Nephron (organoid): ENCODE data around the gene RPL37.
"Not testable (repeated sequence)": the region's sequence is repeated elsewhere in the genome, so short reads cannot be mapped to it uniquely, and the experiment has no call there.

ENCODE experiments used
- H3K27ac Mint-ChIP-seq, 3 experiments: 2 replicates each; pipeline ENCODE4 v1.8.0; 2020; ENCODE audit warnings: mixed read lengths in 3 of 3, mild to moderate bottlenecking in 2 of 3, moderate library complexity in 1 of 3
- H3K27me3 Mint-ChIP-seq: 2 replicates; pipeline ENCODE4 v1.8.0; 2021; ENCODE audit warnings: low read depth, mild to moderate bottlenecking, moderate library complexity, mixed read lengths
- H3K36me3 Mint-ChIP-seq: 2 replicates; pipeline ENCODE4 v1.8.0; 2020; ENCODE audit warnings: low read depth, mixed read lengths
- H3K4me1 Mint-ChIP-seq: 2 replicates; pipeline ENCODE4 v1.8.0; 2020; ENCODE audit warnings: mixed read lengths
- H3K4me3 Mint-ChIP-seq, 3 experiments: 2 replicates each; pipeline ENCODE4 v1.8.0; 2020; ENCODE audit warnings: mild to moderate bottlenecking in 3 of 3, mixed read lengths in 3 of 3, moderate library complexity in 2 of 3
- H3K9me3 Mint-ChIP-seq: 2 replicates; pipeline ENCODE4 v1.8.0; 2020; ENCODE audit warnings: mixed read lengths
- CTCF ChIP-seq, 3 experiments: fragments of 200-600 bp; sonication (generic); IDR thresholded peaks; one replicate each; pipeline ENCODE4 v1.5.0; 2021; ENCODE audit warnings: antibody characterized with exemption in 3 of 3; ENCODE audit not compliant: unreplicated experiment in 3 of 3

Gene RPL37

GRCh38 chr5:40791715-40792139 is 43.3 kb downstream of the RPL37 start:
- Mint-ChIP-seq H3K36me3 (peaks cover 49% of the 10 kb centered on the region), H3K4me3 (no peak overlapping the region), H3K4me1 (peaks cover 11% of the 10 kb centered on the region), H3K27ac (no peak overlapping the region), H3K9me3 (peaks cover 8% of the 10 kb centered on the region), H3K27me3 (no peaks in the 10 kb centered on the region)
- no peak for TF ChIP-seq CTCF (IDR thresholded peaks at IDR 0.05; ENCODE audit: unreplicated experiment in 3 of 3)

- Mint-ChIP-seq H3K27me3 (no peaks in the 10 kb centered on the region), H3K36me3 (peaks cover 55% of the 10 kb centered on the region), H3K9me3 (peaks cover 10% of the 10 kb centered on the region), H3K4me1 (peaks cover 5% of the 10 kb centered on the region), H3K4me3 (no peak overlapping the region), H3K27ac (no peak overlapping the region)
- no peak for TF ChIP-seq CTCF (IDR thresholded peaks at IDR 0.05; ENCODE audit: unreplicated experiment in 3 of 3)
Observed at GRCh38 chr5:40790947-40791593, 44.0 kb downstream of the RPL37 start.

- H3K27me3 Mint-ChIP-seq, H3K27ac Mint-ChIP-seq, H3K4me3 Mint-ChIP-seq, H3K4me1 Mint-ChIP-seq: not testable (repeated sequence)
- peaks cover 14% of the 10 kb centered on the region for H3K9me3 Mint-ChIP-seq
- peaks cover 44% of the 10 kb centered on the region for H3K36me3 Mint-ChIP-seq
Observed at GRCh38 chr5:40788941-40789340, 46.1 kb downstream of the RPL37 start.

GRCh38 chr5:40787986-40788385 is 47.0 kb downstream of the RPL37 start:
- H3K4me1 Mint-ChIP-seq, result no peaks in the 10 kb centered on the region
- H3K9me3 Mint-ChIP-seq, result peaks cover 14% of the 10 kb centered on the region
- TF ChIP-seq CTCF (IDR thresholded peaks at IDR 0.05; ENCODE audit: unreplicated experiment in 3 of 3), result no peak
- peaks cover 37% of the 10 kb centered on the region for H3K36me3 Mint-ChIP-seq
- no peak overlapping the region for H3K4me3 Mint-ChIP-seq
- no peak overlapping the region for H3K27ac Mint-ChIP-seq
- no peaks in the 10 kb centered on the region for H3K27me3 Mint-ChIP-seq

GRCh38 chr5:40786664-40787063 is 48.4 kb downstream of the RPL37 start:
- H3K27ac Mint-ChIP-seq, H3K4me3 Mint-ChIP-seq, H3K4me1 Mint-ChIP-seq, H3K27me3 Mint-ChIP-seq: not testable (repeated sequence)
- Mint-ChIP-seq H3K9me3 (peaks cover 14% of the 10 kb centered on the region), H3K36me3 (peaks cover 37% of the 10 kb centered on the region)

GRCh38 chr5:40784916-40785315 is 50.1 kb downstream of the RPL37 start:
- TF ChIP-seq CTCF (IDR thresholded peaks at IDR 0.05; ENCODE audit: unreplicated experiment in 3 of 3), result no peak
- peaks cover 37% of the 10 kb centered on the region for H3K36me3 Mint-ChIP-seq
- H3K27me3 Mint-ChIP-seq, result no peaks in the 10 kb centered on the region
- H3K27ac Mint-ChIP-seq, result peak overlapping the region in 1 of 3 experiments; percentile 86
- no peaks in the 10 kb centered on the region for H3K4me1 Mint-ChIP-seq
- peaks cover 14% of the 10 kb centered on the region for H3K9me3 Mint-ChIP-seq
- H3K4me3 Mint-ChIP-seq, result no peak overlapping the region

GRCh38 chr5:40784027-40784653 is 50.9 kb downstream of the RPL37 start:
- no peak for TF ChIP-seq CTCF (IDR thresholded peaks at IDR 0.05; ENCODE audit: unreplicated experiment in 3 of 3)
- Mint-ChIP-seq H3K27me3 (no peaks in the 10 kb centered on the region), H3K36me3 (peaks cover 32% of the 10 kb centered on the region), H3K4me1 (no peaks in the 10 kb centered on the region), H3K27ac (peak overlapping the region; percentile 14 to 86 (median 72)), H3K9me3 (peaks cover 14% of the 10 kb centered on the region), H3K4me3 (peak overlapping the region in 2 of 3 experiments; percentile 2 to 3)
